Cardiac muscle cell (in vitro differentiated cells and primary cell): Measurements from ENCODE around the gene LACTBL1. TPM values are rescaled to one million over a fixed set of nuclear protein-coding genes. Genes with fewer than 3 reads are reported as not detected.

Experiments
- DNase-seq, 2 donors: peaks; one replicate each; pipeline versions ENCODE4 v3.0.0 to v3.0.0-alpha.2; 2010 to 2017; ENCODE audit warnings: low read depth in 1 of 2, low spot score in 1 of 2
- H3K27ac ChIP-seq: fragments of 200-600 bp; sonication (generic); 2 replicates; pipeline ENCODE4 v1.5.1; 2016
- H3K27me3 ChIP-seq: fragments of 200-600 bp; sonication (generic); 2 replicates; pipeline ENCODE4 v1.6.0; 2016; ENCODE audit warnings: control low read depth
- H3K36me3 ChIP-seq: fragments of 200-600 bp; sonication (generic); 2 replicates; pipeline ENCODE4 v1.5.1; 2016; ENCODE audit warnings: control low read depth
- H3K4me1 ChIP-seq: fragments of 200-600 bp; sonication (generic); 2 replicates; pipeline ENCODE4 v1.8.1; 2017; ENCODE audit warnings: low read depth, mild to moderate bottlenecking, mixed run types
- H3K4me3 ChIP-seq: fragments of 200-600 bp; sonication (generic); 2 replicates; pipeline ENCODE4 v1.5.1; 2016; ENCODE audit warnings: mild to moderate bottlenecking
- H3K9me3 ChIP-seq: fragments of 200-600 bp; sonication (generic); 2 replicates; pipeline ENCODE4 v1.5.1; 2017; ENCODE audit warnings: low read depth, mild to moderate bottlenecking, control low read depth
- polyA plus RNA-seq: library from polyadenylated mRNA; unstranded; fragments of >200 nt; fragmentation: Nextera tagmentation; extraction: Ambion mirVana; gene quantifications from 2 replicates; pipeline ENCODE4 v1.2.1, GENCODE V29; 2016
- total RNA-seq: library from RNA; depleted of rRNA; stranded (reverse); fragments of >200 nt; gene quantifications from 2 replicates; pipeline ENCODE4 v1.2.3, GENCODE V29; 2016
- TF ChIP-seq, protein P1 (sequence below): IDR thresholded peaks from 2 replicates; pipeline ENCODE4 v1.5.1; 2012; ENCODE audit warnings: low read depth, mild to moderate bottlenecking, low read length

LACTBL1 gene
- total and polyA plus RNA-seq, 2 experiments from 2014 or later: not detected

DNA sequence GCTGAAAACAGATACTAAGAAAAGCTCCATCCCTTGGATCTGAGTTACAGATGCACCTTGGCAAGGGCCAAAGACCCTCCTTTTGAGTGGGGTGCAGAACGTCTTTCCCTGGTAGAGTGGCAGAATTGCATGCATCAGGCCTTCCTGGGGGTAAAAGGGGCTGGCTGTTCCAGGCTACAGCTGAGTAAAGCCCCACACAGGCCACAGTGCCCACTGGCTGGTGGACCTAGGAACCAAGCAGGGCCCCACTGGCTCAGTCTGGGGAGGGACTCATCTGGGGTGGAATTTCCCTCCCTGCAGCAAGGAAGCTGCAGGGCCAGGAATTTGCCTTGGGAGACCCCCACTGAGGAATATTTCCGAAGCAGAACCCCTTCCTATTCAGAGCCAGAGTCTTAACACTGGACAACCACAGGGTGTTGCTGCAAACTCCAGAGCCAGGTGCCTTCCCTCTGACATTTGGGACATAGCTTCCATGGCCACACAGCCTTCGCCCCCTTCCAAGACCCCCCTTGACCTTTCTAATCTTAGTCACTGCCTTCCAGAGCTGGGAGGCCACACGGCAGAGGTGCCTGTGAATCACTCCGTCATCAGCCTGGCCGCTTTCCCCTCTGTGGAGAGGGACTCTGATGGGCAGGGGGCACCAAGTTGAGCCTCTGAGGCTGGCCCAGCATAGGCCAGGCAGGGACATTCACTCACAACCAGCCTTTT, 52.5 kb downstream of the LACTBL1 start:
- Histone ChIP-seq H3K4me1 (peaks cover 44% of the 10 kb centered on the region), H3K27me3 (no peaks in the 10 kb centered on the region), H3K9me3 (no peaks in the 10 kb centered on the region), H3K27ac (peak overlapping the region; percentile 94), H3K4me3 (no peak overlapping the region), H3K36me3 (no peaks in the 10 kb centered on the region)
- TF ChIP-seq, protein P1, sequence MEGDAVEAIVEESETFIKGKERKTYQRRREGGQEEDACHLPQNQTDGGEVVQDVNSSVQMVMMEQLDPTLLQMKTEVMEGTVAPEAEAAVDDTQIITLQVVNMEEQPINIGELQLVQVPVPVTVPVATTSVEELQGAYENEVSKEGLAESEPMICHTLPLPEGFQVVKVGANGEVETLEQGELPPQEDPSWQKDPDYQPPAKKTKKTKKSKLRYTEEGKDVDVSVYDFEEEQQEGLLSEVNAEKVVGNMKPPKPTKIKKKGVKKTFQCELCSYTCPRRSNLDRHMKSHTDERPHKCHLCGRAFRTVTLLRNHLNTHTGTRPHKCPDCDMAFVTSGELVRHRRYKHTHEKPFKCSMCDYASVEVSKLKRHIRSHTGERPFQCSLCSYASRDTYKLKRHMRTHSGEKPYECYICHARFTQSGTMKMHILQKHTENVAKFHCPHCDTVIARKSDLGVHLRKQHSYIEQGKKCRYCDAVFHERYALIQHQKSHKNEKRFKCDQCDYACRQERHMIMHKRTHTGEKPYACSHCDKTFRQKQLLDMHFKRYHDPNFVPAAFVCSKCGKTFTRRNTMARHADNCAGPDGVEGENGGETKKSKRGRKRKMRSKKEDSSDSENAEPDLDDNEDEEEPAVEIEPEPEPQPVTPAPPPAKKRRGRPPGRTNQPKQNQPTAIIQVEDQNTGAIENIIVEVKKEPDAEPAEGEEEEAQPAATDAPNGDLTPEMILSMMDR: no peak
- peak in 1 of 2 donors; percentile 64 for DNase-seq

DNA sequence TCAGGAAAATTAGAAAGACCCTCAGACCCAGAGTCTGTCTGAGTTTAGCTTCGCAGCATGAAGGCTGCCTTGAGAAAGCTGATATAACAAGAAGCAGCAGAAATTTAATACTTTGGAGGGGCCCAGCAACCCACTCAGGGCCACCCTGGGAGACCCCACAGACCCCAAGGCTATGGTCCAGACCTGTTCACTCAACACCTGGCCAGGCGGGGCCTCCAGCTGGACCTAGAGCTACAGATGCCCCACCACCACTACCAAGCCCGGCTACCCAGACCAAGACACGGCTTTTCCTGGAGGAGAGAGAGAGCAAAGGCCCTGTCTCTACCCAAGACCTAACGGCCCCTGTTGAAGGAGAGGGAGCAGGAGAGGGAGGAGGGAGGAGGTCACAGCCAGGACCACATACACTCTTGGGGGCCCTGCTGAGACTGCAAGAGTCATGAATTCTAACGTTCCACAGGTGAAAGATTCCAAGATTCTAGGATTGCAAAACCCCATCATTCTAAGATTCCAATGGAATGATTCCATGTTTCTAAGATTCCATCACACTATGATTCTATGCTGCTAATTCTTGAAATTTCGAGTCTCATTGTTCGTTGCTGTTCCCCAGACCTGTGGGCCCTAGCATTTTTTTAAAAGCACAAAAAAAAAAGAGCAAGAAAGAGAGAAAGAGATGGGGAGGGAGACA, 53.2 kb downstream of the LACTBL1 start:
- no peaks in the 10 kb centered on the region for H3K36me3 ChIP-seq
- no peaks in the 10 kb centered on the region for H3K27me3 ChIP-seq
- H3K9me3 ChIP-seq: no peaks in the 10 kb centered on the region
- TF ChIP-seq, protein P1: no peak
- H3K27ac ChIP-seq: peak overlapping the region; percentile 94
- H3K4me3 ChIP-seq: no peak overlapping the region
- no peak for DNase-seq
- H3K4me1 ChIP-seq: peaks cover 44% of the 10 kb centered on the region

GRCh38 chr1:22918644-22919043, 54.0 kb downstream of the LACTBL1 start:
- DNase-seq: no peak
- TF ChIP-seq, protein P1: no peak
- Histone ChIP-seq H3K27ac (peak overlapping the region; percentile 18), H3K9me3 (no peaks in the 10 kb centered on the region), H3K4me1 (peaks cover 44% of the 10 kb centered on the region), H3K36me3 (no peaks in the 10 kb centered on the region), H3K27me3 (no peaks in the 10 kb centered on the region), H3K4me3 (no peak overlapping the region)

DNA sequence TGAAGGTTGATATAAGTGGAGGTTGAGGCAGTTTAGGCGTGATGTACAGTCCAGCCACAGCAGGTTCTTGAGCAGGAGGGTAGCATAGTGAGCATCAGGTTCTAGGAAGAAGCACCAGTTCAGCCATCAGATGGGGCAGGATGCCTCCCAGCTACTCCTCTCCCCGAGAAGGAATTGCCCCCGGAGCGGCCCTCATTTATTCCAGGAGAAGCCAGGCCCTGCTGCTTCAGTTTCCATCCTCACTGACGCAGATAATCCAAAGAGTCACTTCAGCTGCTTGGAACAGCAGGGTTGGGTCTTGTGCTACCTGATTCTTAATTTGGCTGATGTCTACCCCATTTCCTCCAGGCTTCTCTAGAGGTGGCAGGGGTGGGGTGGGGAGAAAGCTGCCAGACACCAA, 54.7 kb downstream of the LACTBL1 start:
- Histone ChIP-seq H3K27ac (no peak overlapping the region), H3K27me3 (no peaks in the 10 kb centered on the region), H3K36me3 (no peaks in the 10 kb centered on the region), H3K4me1 (peaks cover 44% of the 10 kb centered on the region), H3K9me3 (no peaks in the 10 kb centered on the region), H3K4me3 (no peak overlapping the region)
- DNase-seq: no peak
- TF ChIP-seq, protein P1: no peak

DNA sequence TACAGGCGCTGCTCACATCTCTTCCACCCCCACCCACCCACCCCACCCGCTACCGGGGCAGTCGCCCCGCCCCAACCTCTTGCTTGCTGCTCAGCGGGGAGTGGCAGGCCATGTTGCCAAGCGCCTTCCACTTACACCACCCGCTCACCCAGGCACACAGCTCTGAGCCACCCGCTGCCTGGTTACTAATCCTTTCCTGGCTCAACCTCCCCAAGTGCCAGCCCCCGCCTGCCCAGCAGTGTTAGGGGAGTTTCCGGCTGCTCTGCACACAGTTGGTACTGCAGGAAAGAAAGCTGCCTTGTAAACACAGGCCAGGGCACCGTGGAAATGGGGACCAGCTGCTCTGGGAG, 56.2 kb downstream of the LACTBL1 start:
- DNase-seq: no peak
- peaks cover 8% of the 10 kb centered on the region for H3K36me3 ChIP-seq
- H3K4me3 ChIP-seq: no peak overlapping the region
- peaks cover 35% of the 10 kb centered on the region for H3K4me1 ChIP-seq
- H3K9me3 ChIP-seq: no peaks in the 10 kb centered on the region
- TF ChIP-seq, protein P1: no peak
- no peak overlapping the region for H3K27ac ChIP-seq
- no peaks in the 10 kb centered on the region for H3K27me3 ChIP-seq
